Measurements from ENCODE around the gene SCARB1. TPM values are rescaled to one million over a fixed set of nuclear protein-coding genes. Genes with fewer than 3 reads are reported as not detected.

The SCARB1 gene
- polyA plus RNA-seq, 1 donor: 167 TPM

DNA sequence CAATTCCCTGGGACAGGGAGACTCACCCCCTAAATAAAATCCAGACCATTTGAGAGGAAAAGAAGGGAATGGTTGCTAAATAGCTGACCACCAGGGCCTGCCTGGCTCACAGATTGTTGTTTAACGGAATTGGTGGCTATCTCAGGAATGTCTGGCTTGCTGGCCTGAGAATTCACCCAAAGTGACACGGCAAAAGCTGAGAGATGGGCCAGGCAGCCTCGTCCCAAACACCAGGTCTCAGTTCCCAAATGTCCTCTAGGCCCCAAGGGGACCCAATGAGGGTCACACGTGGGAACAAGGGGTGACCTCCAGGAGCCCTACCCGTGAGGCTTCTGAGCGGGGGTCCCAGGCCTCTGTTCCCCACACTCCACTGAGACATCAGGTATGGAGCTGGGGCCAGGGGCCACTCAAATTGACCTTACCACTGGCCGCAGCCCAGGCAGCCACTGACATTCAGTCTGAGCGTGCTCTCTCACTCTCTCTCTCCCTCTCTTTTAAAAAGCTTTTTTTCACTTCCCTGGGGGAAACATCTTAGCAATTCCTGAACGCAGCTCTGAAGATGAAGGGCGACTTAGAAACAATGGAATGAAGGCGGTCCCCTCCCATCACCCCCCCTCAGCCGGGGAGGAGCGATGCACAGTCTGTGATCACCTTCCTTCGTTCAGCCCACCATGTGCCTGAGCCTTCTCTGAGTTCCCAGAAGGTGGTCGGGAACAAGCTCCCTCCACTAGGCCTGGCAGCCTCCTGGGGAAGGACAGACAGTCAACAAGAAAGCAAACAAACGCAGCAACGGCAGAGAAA lies 131.2 kb downstream of the SCARB1 start:
- Histone ChIP-seq H3K4me3 (ENCODE audit: low read length) (no peak overlapping the region), H3K36me3 (ENCODE audit: control insufficient read depth, insufficient read depth, low read length) (no peaks in the 10 kb centered on the region), H3K4me1 (ENCODE audit: control insufficient read depth, insufficient read depth, low read length) (peaks cover 3% of the 10 kb centered on the region), H3K27me3 (ENCODE audit: control insufficient read depth, insufficient read depth, low read length) (no peaks in the 10 kb centered on the region), H3K9me3 (ENCODE audit: control insufficient read depth, low read depth, low read length) (no peaks in the 10 kb centered on the region), H3K27ac (ENCODE audit: low read length) (no peak overlapping the region)
- no peak for DNase-seq
- WGBS (ENCODE audit: insufficient coverage, low lambda C conversion rate): 80% methylated on average over 1 of the region's 17 CpGs

DNA sequence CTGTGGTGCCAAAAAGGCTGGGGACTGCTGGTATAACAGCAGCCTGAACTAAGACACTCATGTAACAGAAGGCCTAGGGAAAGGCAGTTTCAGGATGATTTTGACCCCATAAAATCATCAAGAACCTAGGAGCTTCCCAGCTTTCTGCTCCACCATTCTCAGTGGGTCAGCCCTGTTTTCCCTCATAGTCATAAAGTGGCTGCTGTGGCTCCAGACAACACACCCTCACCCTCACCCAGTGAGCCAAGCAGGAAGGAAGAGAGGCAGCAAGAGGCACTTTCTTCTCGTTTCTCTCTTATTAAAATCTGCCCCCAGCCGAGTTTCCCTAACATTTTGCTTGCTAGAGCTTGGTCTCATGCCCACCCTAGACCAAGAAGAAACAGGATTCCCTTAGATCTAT lies 131.8 kb downstream of the SCARB1 start:
- H3K36me3 ChIP-seq (ENCODE audit: control insufficient read depth, insufficient read depth, low read length): no peaks in the 10 kb centered on the region
- H3K27me3 ChIP-seq (ENCODE audit: control insufficient read depth, insufficient read depth, low read length): no peaks in the 10 kb centered on the region
- DNase-seq: no peak
- H3K4me3 ChIP-seq (ENCODE audit: low read length): no peak overlapping the region
- no peak overlapping the region for H3K27ac ChIP-seq (ENCODE audit: low read length)
- WGBS (ENCODE audit: insufficient coverage, low lambda C conversion rate): no CpG with 5 or more reads among the region's 2 CpGs
- H3K4me1 ChIP-seq (ENCODE audit: control insufficient read depth, insufficient read depth, low read length): peaks cover 3% of the 10 kb centered on the region
- no peaks in the 10 kb centered on the region for H3K9me3 ChIP-seq (ENCODE audit: control insufficient read depth, low read depth, low read length)

DNA sequence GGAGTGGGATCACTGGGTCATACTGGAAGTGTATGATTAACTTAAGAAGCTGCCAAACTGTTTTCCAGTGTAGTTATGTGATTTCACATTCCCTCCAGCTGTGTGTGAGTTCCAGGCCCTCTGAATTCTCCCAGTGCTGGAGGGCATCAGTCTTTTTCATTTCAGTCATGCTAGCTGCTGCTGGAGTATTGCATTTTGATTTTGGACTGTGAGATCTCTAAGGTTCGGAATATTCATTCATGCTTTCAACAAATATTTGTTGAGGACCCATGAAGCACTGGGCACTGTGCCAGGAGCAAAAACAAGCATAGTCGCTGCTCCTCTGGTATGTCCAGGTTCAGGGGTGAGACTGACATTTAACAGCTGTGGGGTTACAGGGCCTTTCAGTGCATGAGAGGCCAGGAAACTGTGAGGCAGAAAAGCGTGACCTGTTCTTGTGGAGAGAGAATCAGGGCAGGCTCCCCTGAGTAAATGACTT lies 133.2 kb downstream of the SCARB1 start:
- WGBS (ENCODE audit: insufficient coverage, low lambda C conversion rate): no CpG with 5 or more reads among the region's 3 CpGs
- Histone ChIP-seq H3K4me3 (ENCODE audit: low read length) (no peak overlapping the region), H3K9me3 (ENCODE audit: control insufficient read depth, low read depth, low read length) (no peaks in the 10 kb centered on the region), H3K36me3 (ENCODE audit: control insufficient read depth, insufficient read depth, low read length) (no peaks in the 10 kb centered on the region), H3K27me3 (ENCODE audit: control insufficient read depth, insufficient read depth, low read length) (no peaks in the 10 kb centered on the region), H3K4me1 (ENCODE audit: control insufficient read depth, insufficient read depth, low read length) (peaks cover 3% of the 10 kb centered on the region), H3K27ac (ENCODE audit: low read length) (no peak overlapping the region)
- no peak for DNase-seq

DNA sequence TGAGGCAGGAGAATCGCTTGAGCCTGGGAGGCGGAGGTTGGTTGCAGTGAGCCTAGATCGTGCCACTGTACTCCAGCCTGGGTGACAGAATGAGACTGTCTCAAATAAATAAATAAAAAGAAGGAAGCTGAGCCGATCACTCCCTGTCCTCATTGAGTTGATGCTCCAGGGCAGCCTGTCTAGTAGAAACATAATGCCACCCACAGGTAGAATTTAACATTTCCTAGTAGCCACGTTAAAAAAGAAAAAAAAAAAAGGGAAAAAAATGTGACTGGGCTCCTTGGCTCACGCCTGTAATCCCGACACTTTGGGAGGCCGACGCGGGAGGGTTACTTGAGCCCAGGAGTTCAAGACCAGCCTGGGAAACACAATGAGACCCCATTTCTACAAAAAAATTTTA lies 135.7 kb downstream of the SCARB1 start:
- H3K4me3 ChIP-seq (ENCODE audit: low read length): no peak overlapping the region
- no peak overlapping the region for H3K27ac ChIP-seq (ENCODE audit: low read length)
- no peaks in the 10 kb centered on the region for H3K27me3 ChIP-seq (ENCODE audit: control insufficient read depth, insufficient read depth, low read length)
- no peak for DNase-seq
- 17% methylated on average over 1 of the region's 10 CpGs for WGBS (ENCODE audit: insufficient coverage, low lambda C conversion rate)
- peaks cover 3% of the 10 kb centered on the region for H3K4me1 ChIP-seq (ENCODE audit: control insufficient read depth, insufficient read depth, low read length)
- H3K36me3 ChIP-seq (ENCODE audit: control insufficient read depth, insufficient read depth, low read length): no peaks in the 10 kb centered on the region
- H3K9me3 ChIP-seq (ENCODE audit: control insufficient read depth, low read depth, low read length): no peaks in the 10 kb centered on the region

DNA sequence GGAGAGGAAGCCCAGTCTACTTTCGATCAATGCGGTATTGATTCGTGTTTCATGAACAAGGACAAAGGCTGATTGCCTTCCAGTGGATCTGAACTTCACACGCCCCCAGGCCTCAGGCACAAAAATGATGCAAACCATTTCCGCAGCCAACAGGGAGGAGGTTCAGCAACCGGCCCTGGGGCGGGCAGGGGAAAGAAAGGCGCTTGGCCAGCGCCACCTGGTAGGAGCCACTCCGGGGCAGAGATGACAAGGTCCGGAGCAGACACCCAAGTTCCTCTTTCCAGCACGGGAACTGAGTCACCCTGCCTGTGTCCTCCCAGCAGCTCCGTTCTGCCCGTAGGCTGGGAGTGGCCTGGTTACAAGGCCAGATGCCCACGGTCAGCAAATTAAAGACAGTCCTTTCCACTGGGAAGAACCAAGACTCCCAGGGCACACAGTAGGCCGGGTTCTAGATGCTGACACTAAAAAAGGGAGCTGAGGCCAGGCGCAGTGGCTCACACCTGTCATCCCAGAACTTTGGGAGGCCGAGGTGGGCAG lies 136.3 kb downstream of the SCARB1 start:
- H3K4me3 ChIP-seq (ENCODE audit: low read length): no peak overlapping the region
- no peak overlapping the region for H3K27ac ChIP-seq (ENCODE audit: low read length)
- no CpG with 5 or more reads among the region's 18 CpGs for WGBS (ENCODE audit: insufficient coverage, low lambda C conversion rate)
- no peaks in the 10 kb centered on the region for H3K27me3 ChIP-seq (ENCODE audit: control insufficient read depth, insufficient read depth, low read length)
- no peaks in the 10 kb centered on the region for H3K9me3 ChIP-seq (ENCODE audit: control insufficient read depth, low read depth, low read length)
- H3K36me3 ChIP-seq (ENCODE audit: control insufficient read depth, insufficient read depth, low read length): no peaks in the 10 kb centered on the region
- no peak for DNase-seq
- H3K4me1 ChIP-seq (ENCODE audit: control insufficient read depth, insufficient read depth, low read length): peaks cover 3% of the 10 kb centered on the region

Other genes starting within 250 kb of the SCARB1 start
- 763 TPM for gene UBC, start 50.8 kb upstream of the SCARB1 start, polyA plus RNA-seq
- gene DHX37, start 125.3 kb upstream of the SCARB1 start, polyA plus RNA-seq: 8.9 TPM
- gene BRI3BP, start 129.8 kb upstream of the SCARB1 start, polyA plus RNA-seq: 29.1 TPM
- 19.1 TPM for gene AACS, start 201.6 kb upstream of the SCARB1 start, polyA plus RNA-seq

Measured in large intestine (tissue), 3 donors.